Prostate gland (tissue), 2 donors: Measurements from ENCODE around the gene KIAA1755. TPM values are rescaled to one million over a fixed set of nuclear protein-coding genes. Genes with fewer than 3 reads are reported as not detected.

Source experiments
- DNase-seq: peaks from one replicate; pipeline ENCODE4 v3.0.0-alpha.2; 2019; ENCODE audit warnings: low spot score
- H3K27ac ChIP-seq, 2 donors: fragments of 200-600 bp; sonication (generic); 2 replicates each; pipeline ENCODE4 v1.5.1; 2017 to 2019
- H3K27me3 ChIP-seq: fragments of 200-600 bp; sonication (generic); replicated peaks from 2 replicates; pipeline ENCODE4 v1.5.1; 2019; ENCODE audit not compliant: insufficient read depth
- H3K36me3 ChIP-seq, 2 donors: fragments of 200-600 bp; sonication (generic); 1 replicate in 1 of 2; 2 replicates in 1 of 2; pipeline versions ENCODE4 v1.5.1 to v1.8.1; 2017 to 2019
- H3K4me1 ChIP-seq: fragments of 200-600 bp; sonication (generic); replicated peaks from 2 replicates; pipeline ENCODE4 v1.5.1; 2019
- H3K4me3 ChIP-seq, 2 donors: fragments of 200-600 bp; sonication (generic); 2 replicates each; pipeline ENCODE4 v1.5.1; 2017 to 2019
- H3K9me3 ChIP-seq: fragments of 200-600 bp; sonication (generic); 2 replicates; pipeline ENCODE4 v1.5.1; 2017
- POLR2A ChIP-seq: fragments of 450-650 bp; IDR thresholded peaks from one replicate; pipeline ENCODE4 v1.6.1; 2016; ENCODE audit warnings: antibody characterized with exemption, mild to moderate bottlenecking
- POLR2AphosphoS5 ChIP-seq: sonication (generic); formaldehyde crosslinking; IDR thresholded peaks from one replicate; pipeline ENCODE4 v1.6.1; 2017; ENCODE audit warnings: antibody characterized with exemption
- WGBS: methylation state at CpG from one replicate; pipeline ENCODE4 v1.1.5; 2018; 5-methylcytosine and 5-hydroxymethylcytosine counted together
- intact Hi-C: fragments of 100-400 bp; cut with DNase I; formaldehyde crosslinking; loops from one replicate; pipeline ENCODE4 v1.14.2; 2022
- total RNA-seq, 2 donors: library from RNA; depleted of rRNA; stranded (reverse); fragments of >200 nt; gene quantifications; one replicate each; pipeline ENCODE4 v1.1.0, GENCODE V29; 2016
- TF ChIP-seq, protein P1 (sequence below), 4 experiments: fragments of 200-600 bp in 2 of 4; fragments of 450-650 bp in 2 of 4; sonication (generic) in 2 of 4; IDR thresholded peaks; 1 replicate in 3 of 4; 2 replicates in 1 of 4; pipeline ENCODE4 v1.5.1; 2016 to 2019; ENCODE audit warnings: antibody characterized with exemption in 4 of 4, mild to moderate bottlenecking in 2 of 4, moderate library complexity in 2 of 4

The KIAA1755 gene
- total RNA-seq, 2 donors from 2014 or later: 5.0 to 10.8 TPM

DNA sequence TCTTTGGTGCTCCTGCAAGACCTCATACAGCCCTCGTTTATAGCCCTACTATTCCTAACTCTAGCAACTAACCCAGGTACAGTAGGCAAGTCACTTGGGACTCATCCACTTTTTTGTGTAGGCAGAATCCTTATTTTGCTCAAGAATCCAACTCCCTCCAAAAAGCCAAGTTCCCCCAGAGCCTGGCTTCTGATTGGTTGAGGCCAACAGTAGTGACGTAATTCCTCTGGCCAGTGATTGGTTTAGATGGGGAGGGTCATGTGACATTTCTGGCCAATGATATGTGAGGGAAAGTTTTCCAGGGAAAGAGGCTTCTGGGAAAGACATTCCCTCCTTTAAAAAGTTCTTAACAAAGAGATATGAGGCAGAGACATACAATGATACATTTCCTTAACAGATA lies 32.1 kb downstream of the KIAA1755 start:
- no peaks in the 10 kb centered on the region for H3K27me3 ChIP-seq
- 60% methylated on average over 2 of the region's 2 CpGs for WGBS
- TF ChIP-seq, protein P1, sequence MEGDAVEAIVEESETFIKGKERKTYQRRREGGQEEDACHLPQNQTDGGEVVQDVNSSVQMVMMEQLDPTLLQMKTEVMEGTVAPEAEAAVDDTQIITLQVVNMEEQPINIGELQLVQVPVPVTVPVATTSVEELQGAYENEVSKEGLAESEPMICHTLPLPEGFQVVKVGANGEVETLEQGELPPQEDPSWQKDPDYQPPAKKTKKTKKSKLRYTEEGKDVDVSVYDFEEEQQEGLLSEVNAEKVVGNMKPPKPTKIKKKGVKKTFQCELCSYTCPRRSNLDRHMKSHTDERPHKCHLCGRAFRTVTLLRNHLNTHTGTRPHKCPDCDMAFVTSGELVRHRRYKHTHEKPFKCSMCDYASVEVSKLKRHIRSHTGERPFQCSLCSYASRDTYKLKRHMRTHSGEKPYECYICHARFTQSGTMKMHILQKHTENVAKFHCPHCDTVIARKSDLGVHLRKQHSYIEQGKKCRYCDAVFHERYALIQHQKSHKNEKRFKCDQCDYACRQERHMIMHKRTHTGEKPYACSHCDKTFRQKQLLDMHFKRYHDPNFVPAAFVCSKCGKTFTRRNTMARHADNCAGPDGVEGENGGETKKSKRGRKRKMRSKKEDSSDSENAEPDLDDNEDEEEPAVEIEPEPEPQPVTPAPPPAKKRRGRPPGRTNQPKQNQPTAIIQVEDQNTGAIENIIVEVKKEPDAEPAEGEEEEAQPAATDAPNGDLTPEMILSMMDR (IDR thresholded peaks at IDR 0.05): no peak
- TF ChIP-seq POLR2A (no peak), POLR2AphosphoS5 (no peak)
- H3K27ac ChIP-seq: no peak overlapping the region
- H3K4me1 ChIP-seq: no peaks in the 10 kb centered on the region
- no peak for DNase-seq
- H3K36me3 ChIP-seq: no peaks in the 10 kb centered on the region
- intact Hi-C loops: no loop called here
- H3K4me3 ChIP-seq: no peak overlapping the region
- H3K9me3 ChIP-seq: no peaks in the 10 kb centered on the region

DNA sequence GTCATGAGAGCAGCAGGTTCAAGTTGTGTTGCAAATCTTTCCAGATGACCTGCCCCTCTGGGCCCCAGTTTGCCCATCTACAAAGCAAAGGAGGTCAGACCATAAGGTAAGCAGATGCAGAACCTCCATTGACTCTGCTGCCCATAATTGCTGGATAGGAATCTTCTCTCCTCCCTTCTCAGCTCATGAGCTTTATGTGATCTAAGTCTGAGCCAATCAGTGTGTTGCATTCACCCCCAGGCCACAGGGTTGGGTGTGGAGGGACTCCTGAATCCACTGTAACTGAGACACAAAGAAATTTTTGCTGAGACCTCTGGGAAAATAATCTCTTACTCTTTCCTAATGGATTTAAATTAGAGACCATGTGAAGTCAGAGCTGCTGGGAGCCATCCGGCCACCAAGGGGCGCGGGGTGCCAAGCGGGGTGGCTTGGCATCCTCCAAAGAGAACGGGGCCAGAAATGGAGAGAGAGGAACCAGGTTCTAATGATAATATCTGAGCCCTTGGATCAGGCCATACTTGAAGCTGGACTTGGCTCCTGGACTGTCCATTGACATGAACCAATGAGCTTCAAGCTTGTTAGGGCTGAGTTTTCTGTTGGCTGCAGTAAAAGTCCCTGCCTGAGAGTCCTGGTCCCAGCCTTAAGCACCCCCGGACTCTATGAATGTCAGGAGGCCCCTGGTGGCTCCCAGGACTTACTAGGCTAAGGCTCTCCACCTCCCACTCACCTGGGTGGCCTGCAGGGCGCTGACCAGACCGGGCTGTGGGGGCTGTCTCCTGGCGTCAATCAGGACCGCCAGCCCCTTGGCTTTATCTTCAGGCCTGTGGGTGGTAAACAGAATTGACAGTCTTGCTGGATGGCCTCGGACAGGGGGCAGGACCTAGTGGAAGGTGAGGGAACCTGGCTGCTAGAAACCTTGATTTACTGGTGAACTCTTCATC lies 32.8 kb downstream of the KIAA1755 start:
- Histone ChIP-seq H3K4me3 (no peak overlapping the region), H3K4me1 (no peaks in the 10 kb centered on the region), H3K27me3 (no peaks in the 10 kb centered on the region), H3K36me3 (no peaks in the 10 kb centered on the region), H3K9me3 (no peaks in the 10 kb centered on the region), H3K27ac (no peak overlapping the region)
- intact Hi-C loops: no loop called here
- WGBS: 90% methylated on average over 11 of the region's 11 CpGs
- DNase-seq: no peak
- TF ChIP-seq, protein P1 (IDR thresholded peaks at IDR 0.05): no peak
- TF ChIP-seq POLR2A (no peak), POLR2AphosphoS5 (no peak)

DNA sequence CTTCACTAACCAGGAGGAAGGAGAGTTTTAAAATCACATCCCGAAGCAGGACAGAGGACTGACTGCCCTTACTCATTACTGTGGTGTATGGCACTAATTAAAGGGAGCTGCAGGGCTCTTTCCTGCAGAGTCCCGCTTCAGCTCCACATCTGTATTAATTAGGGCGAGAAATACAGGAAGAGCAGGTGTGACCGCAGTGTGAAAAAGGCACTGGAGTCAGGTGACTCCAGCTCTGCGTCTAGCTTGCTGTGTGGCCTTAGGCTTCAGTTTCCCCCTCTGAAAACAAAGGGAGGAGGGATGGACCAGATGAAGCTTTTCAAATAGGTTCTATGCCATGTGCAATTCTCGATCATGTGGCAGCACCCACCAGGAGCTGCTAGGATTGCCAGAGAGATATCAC lies 34.0 kb downstream of the KIAA1755 start:
- Histone ChIP-seq H3K9me3 (no peaks in the 10 kb centered on the region), H3K27ac (no peak overlapping the region), H3K27me3 (no peaks in the 10 kb centered on the region), H3K4me1 (no peaks in the 10 kb centered on the region), H3K4me3 (no peak overlapping the region), H3K36me3 (no peaks in the 10 kb centered on the region)
- 55% methylated on average over 6 of the region's 6 CpGs for WGBS
- intact Hi-C loops: no loop called here
- no peak for DNase-seq
- TF ChIP-seq, protein P1 (IDR thresholded peaks at IDR 0.05): no peak
- TF ChIP-seq POLR2A (no peak), POLR2AphosphoS5 (no peak)

DNA sequence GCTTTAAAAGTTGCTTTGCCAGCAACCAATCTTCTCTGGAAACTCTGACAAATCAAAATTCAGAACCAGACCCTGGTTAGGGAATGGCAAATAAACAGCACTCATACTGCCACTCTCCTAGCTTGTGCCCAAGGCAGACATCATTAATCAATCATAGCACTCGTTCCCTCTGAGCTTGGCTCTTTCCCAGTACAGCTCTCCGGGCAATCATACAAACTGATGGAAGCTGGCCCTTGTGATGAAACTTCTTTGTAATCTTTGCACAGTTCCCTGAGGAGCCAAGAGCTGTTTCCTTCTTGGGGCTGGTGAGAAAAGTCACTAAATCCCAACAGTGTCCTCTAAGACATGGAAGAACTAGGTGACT lies 34.7 kb downstream of the KIAA1755 start:
- Histone ChIP-seq H3K27ac (no peak overlapping the region), H3K4me1 (peaks cover 2% of the 10 kb centered on the region), H3K27me3 (no peaks in the 10 kb centered on the region), H3K9me3 (no peaks in the 10 kb centered on the region), H3K4me3 (no peak overlapping the region), H3K36me3 (no peaks in the 10 kb centered on the region)
- no peak for DNase-seq
- 19% methylated on average over 2 of the region's 2 CpGs for WGBS
- TF ChIP-seq, protein P1 (IDR thresholded peaks at IDR 0.05): no peak
- TF ChIP-seq POLR2A: no peak
- TF ChIP-seq POLR2AphosphoS5: no peak
- intact Hi-C loops: no loop called here
